HCT116 (cell line): ENCODE measurements around the gene ALDH1L2. TPM values are rescaled to one million over a fixed set of nuclear protein-coding genes. Genes with fewer than 3 reads are reported as not detected.

ENCODE experiments used
- ATAC-seq: fragments of 200-7000 bp; cut with Tn5 transposase; 2 replicates; pipeline ENCODE4 v1.9.1; 2020; ENCODE audit warnings: mild to moderate bottlenecking, moderate library complexity
- BruUV-seq: library from RNA; stranded (reverse); fragments of 400-500 nt; replicated peaks from 2 replicates; lab custom pipeline; 2021; lab: Mats Ljungman, UMichigan
- CTCF ChIA-PET: fragments of 300-600 bp; sonication (Branson Sonifier 250); formaldehyde crosslinking; loops from one replicate; lab custom pipeline; 2021; ENCODE audit warnings: antibody characterized with exemption; lab: Charles Lee
- POLR2A ChIA-PET: fragments of 300-600, 350-600 bp; sonication (Branson Sonifier 250); formaldehyde crosslinking; loops from one replicate; lab custom pipeline; 2021; ENCODE audit warnings: antibody characterized with exemption; lab: Charles Lee
- RAD21 ChIA-PET, 2 experiments: fragments of 300-600 bp; sonication (Branson Sonifier 250); formaldehyde crosslinking; loops; one replicate each; lab custom pipeline; 2023; ENCODE audit warnings: low total read pairs in 2 of 2; ENCODE audit not compliant: uncharacterized antibody in 2 of 2, unreplicated experiment in 2 of 2, low non-redundant PET in 1 of 2; lab: Charles Lee
- DNase-seq: peaks from one replicate; pipeline ENCODE4 v3.0.0-alpha.2; 2010; ENCODE audit warnings: low read depth, low spot score
- H2AFZ ChIP-seq: fragments of 200-600 bp; shearing (Covaris generic), sonication (generic); 2 replicates; pipeline ENCODE4 v1.6.1; 2017; ENCODE audit warnings: low read depth, mixed run types, mixed read lengths, antibody characterized with exemption, low read length; ENCODE audit not compliant: poor library complexity, severe bottlenecking
- H3K27ac ChIP-seq: 2 replicates; pipeline ENCODE4 v1.5.1; 2012; ENCODE audit warnings: low read depth, low read length
- H3K27me3 ChIP-seq: fragments of 200-600 bp; sonication (generic); 2 replicates; pipeline ENCODE4 v1.6.1; 2016; ENCODE audit warnings: mixed run types, low read length, mixed read lengths; ENCODE audit not compliant: insufficient read depth
- H3K36me3 ChIP-seq, 2 experiments: fragments of 200-500 bp in 1 of 2; fragments of 200-600 bp in 1 of 2; sonication (Bioruptor generic) in 1 of 2; sonication (generic) in 1 of 2; 2 replicates each; pipeline versions ENCODE4 v1.5.1 to v1.6.1; 2014 to 2016; ENCODE audit warnings: low read length in 2 of 2, inconsistent platforms in 1 of 2, mixed read lengths in 1 of 2, mixed run types in 1 of 2; ENCODE audit not compliant: insufficient read depth in 2 of 2, control insufficient read depth in 1 of 2
- H3K4me1 ChIP-seq, 2 experiments: fragments of 200-600 bp in 1 of 2; sonication (generic) in 1 of 2; 2 replicates each; pipeline versions ENCODE4 v1.5.1 to v1.6.1; 2012 to 2017; ENCODE audit warnings: low read length in 2 of 2, inconsistent platforms in 1 of 2, mild to moderate bottlenecking in 1 of 2, mixed read lengths in 1 of 2, mixed run types in 1 of 2, moderate library complexity in 1 of 2; ENCODE audit not compliant: insufficient read depth in 2 of 2, control insufficient read depth in 1 of 2
- H3K4me2 ChIP-seq: fragments of 200-600 bp; sonication (generic); 2 replicates; pipeline ENCODE4 v1.6.1; 2017; ENCODE audit warnings: mixed run types, low read length, mixed read lengths
- H3K4me3 ChIP-seq, 2 experiments: fragments of 200-600 bp in 1 of 2; sonication (generic) in 1 of 2; replicated peaks in 1 of 2; 2 replicates each; pipeline ENCODE4 v1.5.1; 2011 to 2016; ENCODE audit warnings: low read length in 2 of 2, control low read depth in 1 of 2, low read depth in 1 of 2, mild to moderate bottlenecking in 1 of 2, mixed read lengths in 1 of 2, mixed run types in 1 of 2
- H3K79me2 ChIP-seq: fragments of 200-600 bp; sonication (generic); 2 replicates; pipeline ENCODE4 v1.6.1; 2017; ENCODE audit warnings: mild to moderate bottlenecking, mixed run types, low read length, moderate library complexity, mixed read lengths; ENCODE audit not compliant: insufficient read depth
- H3K9ac ChIP-seq: fragments of 200-600 bp; sonication (generic); 2 replicates; pipeline ENCODE4 v1.6.1; 2016; ENCODE audit warnings: low read length, mixed read lengths
- H3K9me2 ChIP-seq: fragments of 200-600 bp; sonication (generic), shearing (Covaris generic); 2 replicates; pipeline ENCODE4 v1.6.1; 2017; ENCODE audit warnings: mixed run types, mild to moderate bottlenecking, moderate library complexity; ENCODE audit not compliant: insufficient read depth
- H3K9me3 ChIP-seq, 2 experiments: fragments of 200-500 bp in 1 of 2; fragments of 200-600 bp in 1 of 2; sonication (Bioruptor generic) in 1 of 2; sonication (generic) in 1 of 2; 2 replicates each; pipeline ENCODE4 v1.6.1; 2014 to 2017; ENCODE audit warnings: low read length in 2 of 2, mixed read lengths in 2 of 2, inconsistent platforms in 1 of 2, low read depth in 1 of 2, mild to moderate bottlenecking in 1 of 2, mixed run types in 1 of 2, moderate library complexity in 1 of 2; ENCODE audit not compliant: control insufficient read depth in 1 of 2, insufficient read depth in 1 of 2
- H4K20me1 ChIP-seq: fragments of 200-600 bp; sonication (generic), shearing (Covaris generic); 2 replicates; pipeline ENCODE4 v1.6.1; 2017; ENCODE audit warnings: mixed run types, mild to moderate bottlenecking, moderate library complexity; ENCODE audit not compliant: insufficient read depth
- ATF3 ChIP-seq: IDR thresholded peaks from 2 replicates; pipeline ENCODE4 v1.6.1; 2012
- CTCF ChIP-seq, 3 experiments: fragments of 200-600 bp in 1 of 3; sonication (generic) in 1 of 3; IDR thresholded peaks in 2 of 3; conservative IDR thresholded peaks in 1 of 3; 2 replicates each; pipeline ENCODE4 v1.5.1; 2012 to 2017; ENCODE audit warnings: low read depth in 2 of 3, low read length in 2 of 3, antibody characterized with exemption in 1 of 3, borderline replicate concordance in 1 of 3, control low read depth in 1 of 3, mild to moderate bottlenecking in 1 of 3, mixed read lengths in 1 of 3, mixed run types in 1 of 3, moderate library complexity in 1 of 3; ENCODE audit not compliant: insufficient read depth in 1 of 3
- EZH2phosphoT487 ChIP-seq: fragments of 200-600 bp; IDR thresholded peaks from 2 replicates; pipeline ENCODE4 v1.6.1; 2018; ENCODE audit warnings: antibody characterized with exemption, borderline replicate concordance
- POLR2A ChIP-seq: IDR thresholded peaks from 2 replicates; pipeline ENCODE4 v1.7.0; 2011; ENCODE audit warnings: borderline replicate concordance; ENCODE audit not compliant: insufficient read depth, insufficient read length; ENCODE audit errors: extremely low read depth
- RAD21 ChIP-seq: IDR thresholded peaks from 2 replicates; pipeline ENCODE4 v1.6.1; 2012; ENCODE audit warnings: low read depth, mild to moderate bottlenecking
- REST ChIP-seq: IDR thresholded peaks from 2 replicates; pipeline ENCODE4 v1.6.1; 2012; ENCODE audit warnings: low read depth
- SIN3A ChIP-seq: IDR thresholded peaks from 2 replicates; pipeline ENCODE4 v1.6.1; 2012; ENCODE audit warnings: low read depth
- SP1 ChIP-seq: IDR thresholded peaks from 2 replicates; pipeline ENCODE4 v1.6.1; 2012; ENCODE audit warnings: low read depth
- ZFX ChIP-seq: fragments of 450-650 bp; IDR thresholded peaks from 2 replicates; pipeline ENCODE4 v1.6.1; 2017
- ZNF274 ChIP-seq: fragments of 200-500 bp; sonication (Bioruptor generic); IDR thresholded peaks from 2 replicates; pipeline ENCODE4 v1.6.1; 2014; ENCODE audit warnings: mild to moderate bottlenecking, low read depth, low read length, inconsistent platforms
- intact Hi-C: fragments of 100-400 bp; cut with micrococcal nuclease; formaldehyde crosslinking; loops from 2 replicates; pipeline ENCODE4 v1.10.0; 2022
- total RNA-seq: library from RNA; stranded (reverse); gene quantifications from one replicate; pipeline ENCODE4 v1.2.1, GENCODE V29; 2021; ENCODE audit not compliant: unreplicated experiment

Gene ALDH1L2
- total RNA-seq, 1 experiment from 2014 or later, result 1.5 TPM

- H3K27ac ChIP-seq, result no peak overlapping the region
- no peaks in the 10 kb centered on the region for H3K9me2 ChIP-seq
- BruUV-seq, result TSS peak; percentile 54
- ChIA-PET RAD21 (no interaction called here), POLR2A (no interaction called here)
- peak overlapping the region; percentile 34 to 49 for H3K4me3 ChIP-seq
- peak overlapping the region; percentile 71 for H3K4me2 ChIP-seq
- H3K9me3 ChIP-seq, result no peaks in the 10 kb centered on the region
- peaks cover 5 to 13% of the 10 kb centered on the region in 2 experiments; a peak in 2 of 4 replicates for H3K4me1 ChIP-seq
- intact Hi-C loops, result no loop called here
- peak; percentile 26; the same call in 1 of the 2 replicates for ATAC-seq
- no peaks in the 10 kb centered on the region for H4K20me1 ChIP-seq
- H2AFZ ChIP-seq, result peak overlapping the region; percentile 74
- TF ChIP-seq SIN3A (no peak), RAD21 (no peak), CTCF (IDR thresholded peaks at IDR 0.05 in 2 of 3, conservative IDR thresholded peaks at IDR 0.05 in 1 of 3; ENCODE audit: borderline replicate concordance in 1 of 3, insufficient read depth in 1 of 3, low read depth in 2 of 3, low read length in 2 of 3) (no peak), SP1 (no peak), ZNF274 (no peak), EZH2phosphoT487 (no peak), POLR2A (no peak), REST (no peak), ATF3 (no peak), ZFX (no peak)
- TF ChIP-seq, all 23 proteins: peak for 0
- Histone ChIP-seq H3K79me2 (no peaks in the 10 kb centered on the region), H3K27me3 (no peaks in the 10 kb centered on the region), H3K36me3 (no peaks in the 10 kb centered on the region), H3K9ac (peak overlapping the region; percentile 25; the same call in 1 of the 2 replicates)
- CTCF ChIA-PET, result interaction anchor here (1.5 kb wide), 1 partner anchor 702 kb away, joined by 3 read pairs; no protein-coding TSS in a partner anchor
- no peak for DNase-seq
Measured at GRCh38 chr12:105083551-105084105, 630 bp downstream of the ALDH1L2 start.
